HG03139 (cell line): ENCODE data around the gene TOMM22.

Experiments
- ATAC-seq: cut with Tn5 transposase; IDR thresholded peaks from one replicate; pipeline ENCODE4 v1.9.1; 2021; ENCODE audit not compliant: unreplicated experiment

Gene TOMM22

GRCh38 chr22:38713921-38714320, 32.2 kb downstream of the TOMM22 start:
- ATAC-seq, result no peak

- ATAC-seq, result no peak
Measured at GRCh38 chr22:38715176-38715764, 33.5 kb downstream of the TOMM22 start.

DNA sequence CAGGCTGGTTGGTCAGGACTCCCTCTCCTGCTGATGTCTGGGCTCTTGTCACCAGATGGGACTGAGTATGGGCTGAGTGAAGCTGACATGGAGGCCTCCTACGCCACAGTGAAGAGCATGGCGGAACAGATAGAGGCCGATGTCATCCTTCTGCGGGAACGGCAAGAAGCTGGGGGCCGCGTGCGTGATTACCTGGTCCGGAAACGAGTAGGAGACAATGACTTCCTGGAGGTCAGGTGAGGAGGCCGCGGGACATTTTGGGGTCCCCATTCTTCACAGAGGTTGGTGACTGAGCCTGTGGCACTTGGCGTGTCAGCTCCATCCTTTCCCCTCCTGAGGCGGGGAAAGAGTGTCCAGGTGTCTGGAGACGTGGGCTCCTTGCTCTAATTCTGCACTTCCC, 34.1 kb downstream of the TOMM22 start:
- ATAC-seq, result no peak

DNA sequence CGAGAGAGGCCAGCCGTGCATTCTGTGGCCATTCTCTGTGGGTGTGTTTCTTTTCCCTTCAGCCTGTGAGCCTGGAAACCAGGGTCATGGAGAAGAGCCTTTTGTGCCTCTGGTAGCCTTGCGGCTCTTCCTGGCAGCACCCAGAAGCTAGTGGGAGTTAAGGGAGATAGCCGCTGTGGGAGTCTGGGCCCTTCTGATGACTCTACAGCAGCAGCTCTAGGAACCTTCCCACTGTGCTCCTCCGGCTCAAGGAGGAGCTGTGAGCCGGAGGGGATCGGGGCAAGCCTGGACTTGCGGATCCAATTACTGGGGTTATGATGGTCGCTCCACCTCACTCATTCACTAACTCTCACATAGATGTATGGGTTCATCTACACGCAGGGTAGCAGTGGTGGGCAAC, 34.5 kb downstream of the TOMM22 start:
- ATAC-seq, result no peak

DNA sequence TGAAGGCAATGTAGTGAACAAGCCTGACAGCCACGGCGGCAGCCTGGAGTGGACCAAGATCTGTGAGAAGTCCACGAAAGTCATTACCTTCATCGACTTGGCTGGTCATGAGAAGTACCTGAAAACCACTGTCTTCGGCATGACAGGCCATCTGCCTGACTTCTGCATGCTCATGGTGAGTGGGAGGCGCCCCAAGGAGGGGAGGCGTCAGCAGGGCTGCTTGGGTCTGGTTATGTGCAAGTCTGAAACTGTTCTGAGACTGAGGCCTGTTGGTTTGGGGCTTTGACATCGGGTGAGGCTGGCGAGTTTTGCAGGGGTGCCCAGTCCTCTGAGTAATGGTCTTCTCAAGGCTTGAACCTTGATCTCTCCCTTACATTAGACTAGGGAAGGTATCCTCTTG, 35.1 kb downstream of the TOMM22 start:
- no peak for ATAC-seq

- no peak for ATAC-seq
Measured at GRCh38 chr22:38717244-38717643, 35.5 kb downstream of the TOMM22 start.

DNA sequence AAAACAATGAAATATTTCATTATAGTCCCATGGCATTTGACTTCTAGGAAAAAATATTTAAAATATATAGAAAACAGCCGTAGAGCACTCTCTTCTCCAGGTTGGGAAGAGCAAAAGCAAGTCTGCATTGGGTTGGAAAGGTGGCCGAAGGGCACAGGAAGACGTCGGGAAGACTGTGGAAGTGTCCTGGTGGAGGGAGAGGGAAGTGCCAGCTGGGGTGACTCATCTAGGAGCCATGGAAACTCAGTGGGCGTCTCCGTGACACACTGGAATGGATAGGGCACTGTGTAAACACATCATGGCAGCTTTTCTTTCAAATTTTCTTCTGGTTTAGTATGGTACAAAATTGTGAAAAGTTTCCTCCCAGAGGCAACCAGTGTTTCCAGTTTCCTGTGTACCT, 36.7 kb downstream of the TOMM22 start:
- no peak for ATAC-seq

DNA sequence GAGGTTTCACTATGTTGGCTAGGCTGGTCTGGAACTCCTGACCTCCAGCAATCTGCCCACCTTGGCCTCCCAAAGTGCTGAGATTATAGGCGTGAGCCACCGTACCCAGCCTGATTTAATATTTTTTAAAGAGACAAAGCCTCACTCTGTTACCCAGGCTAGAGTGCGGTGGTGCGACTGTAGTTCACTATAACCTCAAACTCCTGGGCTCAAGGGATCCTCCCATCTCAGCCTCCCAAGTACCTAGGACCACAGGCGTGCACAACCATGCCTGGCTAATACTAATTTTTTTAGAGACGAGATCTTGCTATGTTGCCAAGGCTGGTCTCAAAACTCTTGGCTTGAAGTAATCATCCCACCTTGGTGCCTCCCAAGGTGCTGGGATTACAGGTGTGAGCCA, 37.4 kb downstream of the TOMM22 start:
- no peak for ATAC-seq

- no peak for ATAC-seq
Measured at GRCh38 chr22:38720350-38720749, 38.6 kb downstream of the TOMM22 start.

DNA sequence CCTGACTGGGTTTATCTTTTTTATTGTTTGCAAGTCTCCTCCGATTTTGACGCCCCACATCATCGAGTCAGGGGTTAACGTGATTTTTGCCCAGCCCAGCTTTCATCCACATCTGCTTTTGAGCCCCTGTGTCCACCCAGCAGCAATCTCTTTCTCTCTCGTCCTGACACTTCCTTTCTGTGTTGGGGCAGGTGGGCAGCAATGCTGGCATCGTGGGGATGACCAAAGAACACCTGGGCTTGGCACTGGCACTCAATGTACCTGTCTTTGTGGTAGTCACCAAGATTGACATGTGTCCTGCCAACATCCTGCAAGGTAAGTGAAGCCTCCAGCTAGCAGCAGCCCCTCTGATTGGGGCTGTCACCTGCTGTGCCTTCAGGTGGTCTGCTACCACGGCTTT, 39.8 kb downstream of the TOMM22 start:
- no peak for ATAC-seq

DNA sequence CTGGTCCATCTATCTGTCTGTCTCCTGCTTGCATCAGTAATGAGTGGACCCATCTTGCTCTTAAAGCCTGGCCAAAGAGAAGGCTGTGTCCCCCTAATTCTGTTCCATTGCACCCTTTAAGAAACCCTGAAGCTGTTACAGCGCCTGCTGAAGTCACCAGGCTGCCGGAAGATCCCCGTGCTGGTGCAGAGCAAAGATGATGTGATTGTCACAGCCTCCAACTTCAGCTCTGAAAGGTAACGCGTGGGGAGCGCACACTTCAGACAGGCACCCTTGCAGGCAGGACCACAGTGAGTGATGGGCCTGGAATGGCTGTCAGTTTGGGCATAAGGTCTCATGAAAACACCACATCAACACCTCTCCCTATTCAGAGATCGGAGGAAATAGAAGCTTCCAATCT, 42.4 kb downstream of the TOMM22 start:
- no peak for ATAC-seq

DNA sequence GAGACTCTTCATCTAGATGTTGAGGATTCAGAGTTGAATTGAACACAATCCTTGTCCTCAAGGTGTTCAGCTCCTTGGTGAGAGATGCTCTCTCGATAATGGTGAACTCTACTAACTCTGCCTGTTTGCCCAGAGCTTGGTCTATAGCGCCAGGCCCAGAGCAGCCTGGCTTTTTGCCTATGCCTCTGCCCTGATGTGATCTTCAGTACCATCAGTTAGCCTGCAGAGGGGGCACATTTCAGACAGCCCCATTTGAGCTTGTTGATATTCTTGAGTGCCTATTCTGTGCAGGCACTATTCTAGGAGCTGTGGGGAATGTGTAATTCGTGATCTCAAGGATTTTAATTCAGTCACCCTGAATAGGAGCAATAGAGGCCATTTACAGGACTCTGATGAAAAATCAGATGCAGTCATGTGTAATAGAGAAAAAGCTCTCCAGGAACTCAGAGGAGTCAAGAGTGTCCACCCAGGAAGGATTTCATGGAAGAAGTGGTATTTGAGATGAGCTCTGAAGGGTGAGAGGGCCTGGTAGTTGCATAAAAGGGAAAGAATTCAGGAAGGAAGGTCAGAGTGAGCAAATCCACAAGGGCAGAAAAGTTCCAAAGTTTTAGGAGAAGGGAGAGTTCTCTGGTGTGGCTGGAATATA, 43.3 kb downstream of the TOMM22 start:
- no peak for ATAC-seq

DNA sequence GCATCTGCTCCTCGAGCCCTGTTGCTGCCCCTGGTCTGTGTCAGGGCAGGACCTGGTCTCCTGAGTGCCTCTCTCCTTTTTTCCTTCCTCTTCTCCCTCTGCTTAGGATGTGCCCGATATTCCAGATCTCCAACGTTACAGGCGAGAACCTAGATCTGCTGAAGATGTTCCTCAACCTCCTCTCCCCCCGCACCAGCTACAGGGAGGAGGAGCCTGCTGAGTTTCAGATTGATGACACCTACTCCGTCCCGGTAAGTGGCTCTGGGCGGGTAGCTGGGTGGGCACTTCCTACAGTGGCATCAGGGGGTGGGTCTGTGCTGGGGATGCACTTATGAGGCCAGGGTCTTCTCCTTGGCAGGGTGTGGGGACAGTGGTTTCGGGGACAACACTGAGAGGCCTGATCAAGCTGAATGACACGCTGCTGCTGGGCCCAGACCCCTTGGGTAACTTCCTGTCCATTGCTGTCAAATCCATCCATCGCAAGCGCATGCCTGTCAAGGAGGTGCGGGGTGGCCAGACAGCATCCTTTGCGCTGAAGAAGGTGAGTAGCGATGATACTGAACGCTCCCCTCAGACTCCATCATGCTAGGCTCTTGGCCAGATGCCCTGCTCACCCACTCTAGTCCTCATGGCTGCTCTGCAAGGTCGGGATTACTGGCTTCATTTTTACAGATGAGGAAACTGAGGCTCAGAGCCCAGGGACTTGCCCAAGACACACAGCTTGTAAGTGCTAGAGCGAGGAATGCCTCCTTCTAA, 44.3 kb downstream of the TOMM22 start:
- no peak for ATAC-seq

- no peak for ATAC-seq
Measured at GRCh38 chr22:38727123-38727522, 45.4 kb downstream of the TOMM22 start.

DNA sequence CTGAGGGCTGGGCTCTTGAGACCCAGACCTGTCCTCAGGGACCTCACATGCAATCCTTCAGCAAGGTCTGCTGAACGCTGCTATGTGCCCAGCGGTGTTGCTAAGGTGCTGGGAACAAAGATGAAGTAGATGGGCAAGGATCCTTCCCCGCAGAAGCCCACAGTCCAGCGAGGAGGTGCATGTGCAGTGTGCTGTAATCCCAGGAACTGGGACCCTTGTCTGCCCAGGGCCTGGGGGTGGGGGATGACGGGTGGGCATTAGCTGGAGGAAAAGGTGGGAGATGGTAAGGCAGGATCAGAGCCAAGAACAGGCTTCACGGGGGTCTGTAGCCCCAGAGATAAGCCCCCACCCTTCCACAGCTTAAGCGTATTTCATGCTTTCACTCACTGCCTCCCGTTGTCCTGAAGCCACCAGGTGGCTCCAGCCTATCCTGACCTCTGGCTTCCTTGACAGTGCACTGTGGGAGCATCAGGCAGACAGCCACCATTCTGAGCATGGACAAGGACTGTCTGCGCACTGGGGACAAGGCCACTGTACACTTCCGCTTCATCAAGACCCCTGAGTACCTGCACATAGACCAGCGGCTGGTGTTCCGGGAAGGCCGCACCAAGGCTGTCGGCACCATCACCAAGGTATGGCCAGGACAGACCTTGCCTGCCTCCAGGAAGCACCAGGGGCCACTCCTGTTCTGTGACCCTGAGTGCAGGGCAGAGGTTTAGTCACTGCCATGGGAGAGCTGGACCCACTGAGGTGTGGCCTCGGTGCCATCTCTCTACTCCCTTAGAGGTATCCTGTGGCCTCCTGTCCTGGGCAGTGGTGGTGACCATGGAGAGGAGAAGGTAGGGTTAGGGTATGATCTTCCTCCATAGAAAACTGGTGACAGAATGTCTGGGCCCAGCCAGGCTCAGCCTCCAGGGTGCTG, 46.0 kb downstream of the TOMM22 start:
- ATAC-seq, result no peak

DNA sequence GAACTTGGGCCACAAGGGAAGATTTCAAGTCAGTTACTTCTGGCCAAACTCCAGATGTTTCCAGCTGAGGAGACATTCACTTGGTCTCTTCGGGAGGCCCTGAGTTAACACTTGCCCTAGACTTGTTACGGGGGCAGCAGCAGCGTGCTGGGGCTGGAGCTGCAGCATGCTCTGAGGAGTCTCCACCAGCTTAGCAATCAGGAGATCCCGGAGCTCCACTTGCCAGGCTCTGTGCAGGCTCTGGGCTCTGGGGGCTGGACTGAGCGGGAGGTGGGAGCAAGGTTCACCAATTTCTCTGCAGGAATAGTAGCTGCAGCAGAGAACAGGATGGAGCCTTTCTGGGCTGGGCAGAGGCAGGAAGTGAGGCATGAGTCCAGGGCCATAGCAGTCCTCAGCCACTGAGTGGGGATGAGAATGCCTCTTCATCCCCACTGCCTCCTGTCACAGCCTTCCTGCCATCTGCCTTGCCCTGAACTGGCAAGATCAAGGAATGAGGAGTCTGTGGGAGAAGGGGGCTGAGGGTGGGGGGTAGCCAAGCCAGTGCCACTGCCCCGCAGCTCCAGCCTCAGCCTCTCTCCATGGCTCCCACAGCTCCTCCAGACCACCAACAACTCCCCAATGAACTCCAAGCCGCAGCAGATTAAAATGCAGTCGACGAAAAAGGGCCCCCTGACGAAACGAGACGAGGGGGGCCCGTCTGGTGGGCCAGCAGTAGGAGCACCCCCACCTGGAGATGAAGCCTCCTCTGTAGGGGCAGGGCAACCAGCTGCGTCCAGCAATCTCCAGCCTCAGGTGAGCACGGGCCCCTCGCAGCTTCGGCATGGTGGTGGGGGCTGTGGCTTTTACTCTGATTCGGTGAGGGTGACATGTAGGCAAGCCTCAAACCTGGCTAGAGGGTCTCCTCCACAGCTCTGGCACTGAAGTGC, 47.4 kb downstream of the TOMM22 start:
- ATAC-seq, result no peak

DNA sequence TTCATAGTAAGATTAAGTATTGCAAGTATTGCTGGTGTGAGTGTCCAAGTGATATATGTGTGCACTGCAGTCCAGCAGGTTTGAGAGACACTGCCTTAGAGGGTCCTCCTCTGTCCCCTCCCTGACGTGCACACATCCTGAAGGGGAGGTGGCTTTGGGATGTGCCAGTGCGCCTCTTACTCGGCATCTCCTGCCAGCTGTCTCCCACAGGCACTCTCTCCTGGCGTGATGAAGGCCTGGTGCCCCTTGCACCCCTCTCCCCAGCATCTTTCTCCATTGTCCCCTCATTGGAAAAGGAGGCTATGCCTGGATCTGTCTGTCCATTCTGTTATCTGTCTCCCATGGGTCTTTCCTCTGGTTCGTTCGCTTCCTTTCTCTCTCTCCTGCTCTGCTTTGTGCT, 48.2 kb downstream of the TOMM22 start:
- no peak for ATAC-seq

- no peak for ATAC-seq
Measured at GRCh38 chr22:38730411-38730871, 48.7 kb downstream of the TOMM22 start.

- ATAC-seq, result no peak
Measured at GRCh38 chr22:38731703-38732161, 50.0 kb downstream of the TOMM22 start.

DNA sequence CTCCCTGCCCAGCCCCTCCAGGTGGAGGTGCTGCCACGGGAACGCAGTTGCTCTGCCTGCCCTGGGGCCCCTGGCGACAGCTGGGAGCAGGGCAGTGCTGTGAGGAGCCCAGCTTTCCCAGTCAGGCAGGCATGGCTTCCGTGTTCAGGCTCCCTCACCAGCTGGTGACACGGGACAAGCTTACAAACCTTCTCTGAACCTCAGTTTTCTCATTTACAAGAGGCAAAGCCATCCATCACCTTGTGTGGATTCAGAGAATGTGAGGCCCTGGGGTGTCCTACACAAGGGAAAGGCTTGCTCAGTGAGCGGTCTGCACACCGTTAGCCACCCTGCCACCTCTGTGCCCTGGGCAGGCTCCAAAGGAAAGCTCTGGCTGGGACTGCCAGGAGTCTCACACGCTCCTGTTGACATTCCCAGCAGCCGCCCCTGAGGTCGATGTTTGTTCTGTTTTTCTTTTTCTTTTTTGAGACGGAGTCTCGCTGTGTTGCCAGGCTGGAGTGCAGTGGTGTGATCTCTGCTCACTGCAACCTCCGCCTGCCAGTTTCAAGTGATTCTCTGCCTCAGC, 50.6 kb downstream of the TOMM22 start:
- ATAC-seq, result no peak
